Mucosa of gallbladder (tissue), 1 donor: Measurements from ENCODE around the gene MSH3. TPM values are rescaled to one million over a fixed set of nuclear protein-coding genes. Genes with fewer than 3 reads are reported as not detected.
"Not testable (repeated sequence)": the region's sequence is repeated elsewhere in the genome, so short reads cannot be mapped to it uniquely, and the experiment has no call there.

Experiments used
- DNase-seq: peaks from one replicate; pipeline ENCODE4 v3.0.0-alpha.2; 2020; ENCODE audit warnings: low spot score
- total RNA-seq: library from RNA; stranded (reverse); gene quantifications from one replicate; pipeline ENCODE4 v1.2.1, GENCODE V29; 2021
- donor health status: DM: no; HTN: no; CAD: no.

The MSH3 gene
- total RNA-seq, 1 donor from 2014 or later: 16.1 TPM

GRCh38 chr5:80852331-80853245, 198.1 kb downstream of the MSH3 start:
- DNase-seq: no peak

GRCh38 chr5:80853413-80853812, 199.0 kb downstream of the MSH3 start:
- no peak for DNase-seq

DNA sequence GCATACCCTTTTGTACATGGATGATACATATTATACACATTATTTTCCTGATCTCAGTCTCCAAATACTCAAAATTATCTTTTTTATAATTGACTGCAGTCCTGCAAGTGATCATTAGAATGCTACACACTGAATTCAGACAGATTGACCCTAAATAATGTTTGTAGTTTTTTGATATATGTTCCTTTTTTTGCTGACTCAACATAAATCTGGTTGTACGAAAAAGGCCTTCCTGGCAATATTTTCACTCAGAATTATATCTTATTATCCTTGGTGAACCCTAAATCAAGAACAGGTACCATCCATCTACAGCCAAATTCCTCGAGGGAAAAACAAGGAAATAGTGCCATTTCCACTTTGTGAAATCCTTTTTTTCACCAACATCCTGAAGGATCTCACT, 200.1 kb downstream of the MSH3 start:
- DNase-seq: no peak

- no peak for DNase-seq
Measured at GRCh38 chr5:80860924-80861613, 206.6 kb downstream of the MSH3 start.

- no peak for DNase-seq
Measured at GRCh38 chr5:80863708-80864107, 209.3 kb downstream of the MSH3 start.

DNA sequence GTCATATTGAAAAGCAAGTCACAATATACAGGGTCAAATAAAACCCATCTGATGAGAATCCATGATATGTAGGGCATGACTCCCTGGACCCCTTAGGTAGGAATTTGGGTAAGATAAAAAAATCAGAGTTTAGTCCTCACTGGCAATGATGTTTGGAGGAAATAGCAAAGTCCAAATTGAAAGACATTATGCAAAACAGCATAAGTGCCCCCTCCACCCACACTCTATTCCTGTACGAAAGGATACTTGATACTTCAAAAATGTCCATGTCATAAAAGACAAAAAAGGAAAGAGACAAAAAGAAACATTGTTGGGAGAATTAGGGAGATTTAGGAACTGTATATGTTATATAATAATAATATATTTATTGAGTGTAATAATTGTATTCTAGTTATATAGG, 209.7 kb downstream of the MSH3 start:
- no peak for DNase-seq

GRCh38 chr5:80864706-80865435, 210.4 kb downstream of the MSH3 start:
- DNase-seq: no peak

DNA sequence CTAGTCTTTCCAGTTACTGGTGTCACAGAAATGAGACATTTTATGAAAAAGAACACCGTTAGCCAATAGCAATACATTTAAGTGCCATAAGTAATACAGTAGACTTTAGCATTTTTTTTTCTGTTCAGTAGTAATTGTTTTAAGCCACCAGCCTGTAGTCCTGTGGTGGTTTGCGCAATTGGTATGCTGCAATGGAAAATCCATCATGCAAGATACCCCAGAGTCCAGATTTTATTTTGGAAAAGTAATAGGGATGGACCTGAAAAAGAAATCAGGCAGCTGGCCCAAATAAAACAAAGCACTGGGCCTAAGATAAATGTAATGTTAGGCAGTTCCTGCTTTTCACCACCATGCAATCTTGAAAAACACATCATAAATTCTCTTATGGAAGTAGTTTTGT, 211.1 kb downstream of the MSH3 start:
- no peak for DNase-seq

GRCh38 chr5:80866371-80866770, 211.9 kb downstream of the MSH3 start:
- DNase-seq: no peak

- no peak for DNase-seq
Measured at GRCh38 chr5:80867233-80867632, 212.8 kb downstream of the MSH3 start.

DNA sequence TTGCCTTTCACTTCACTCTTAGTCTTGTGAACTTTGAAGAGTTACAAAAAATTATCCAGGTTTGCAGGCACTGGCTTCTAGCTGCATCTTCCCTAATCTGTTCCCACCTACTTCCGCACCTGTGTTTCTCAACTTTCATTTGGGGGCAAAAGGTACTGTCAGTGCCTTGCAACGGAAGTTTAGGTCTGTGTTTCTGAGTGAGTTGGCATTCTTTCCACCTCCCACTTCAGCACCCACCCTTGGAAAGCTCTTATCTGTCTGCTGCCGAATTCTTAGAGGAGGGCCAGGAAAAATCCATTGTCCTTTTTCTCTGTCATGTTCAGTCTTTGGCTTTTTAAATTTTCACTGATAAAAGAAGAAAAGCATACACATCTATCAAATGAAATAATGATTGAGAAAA, 216.0 kb downstream of the MSH3 start:
- no peak for DNase-seq

- no peak for DNase-seq
Measured at GRCh38 chr5:80871541-80871961, 217.1 kb downstream of the MSH3 start.

DNA sequence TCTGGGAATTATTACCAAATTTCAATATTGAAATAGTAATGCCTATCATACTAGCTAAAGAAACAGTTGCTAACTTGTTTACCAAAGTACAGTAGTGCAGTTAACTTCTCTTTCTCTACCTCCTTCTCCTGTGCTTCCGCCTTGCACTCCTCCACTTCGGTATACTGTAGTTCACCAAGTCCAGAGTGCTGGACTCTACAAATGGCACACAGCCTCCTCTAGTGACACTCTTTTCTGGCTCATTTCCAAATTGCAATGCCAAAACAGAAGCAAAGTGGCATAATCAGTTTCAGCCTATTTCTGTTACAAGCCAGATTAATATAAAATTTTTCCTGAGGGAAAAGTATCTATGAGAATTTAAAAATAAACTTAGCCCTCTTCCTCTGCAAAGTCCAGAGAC, 219.7 kb downstream of the MSH3 start:
- no peak for DNase-seq

GRCh38 chr5:80877592-80877991, 223.1 kb downstream of the MSH3 start:
- DNase-seq: no peak

DNA sequence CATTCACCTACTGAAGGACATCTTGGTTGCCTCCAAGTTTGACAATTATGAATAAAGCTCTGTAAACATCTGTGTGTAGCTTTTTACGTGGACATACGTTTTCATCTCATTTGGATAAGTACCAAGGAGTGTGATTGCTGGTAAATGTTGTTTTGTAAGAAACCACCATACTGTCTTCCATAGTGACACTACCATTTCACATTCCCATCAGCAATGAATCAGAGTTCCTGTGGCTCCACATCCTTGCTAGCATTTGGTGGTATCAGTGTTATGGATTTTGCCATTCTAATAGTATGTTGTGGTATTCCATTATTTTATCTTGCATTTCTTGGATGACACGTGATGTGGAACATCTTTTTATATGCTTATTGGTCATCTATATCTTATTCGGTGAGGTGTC, 227.3 kb downstream of the MSH3 start:
- no peak for DNase-seq

GRCh38 chr5:80883390-80883789, 228.9 kb downstream of the MSH3 start:
- DNase-seq: not testable (repeated sequence)

GRCh38 chr5:80884086-80884813, 229.8 kb downstream of the MSH3 start:
- DNase-seq: no peak

DNA sequence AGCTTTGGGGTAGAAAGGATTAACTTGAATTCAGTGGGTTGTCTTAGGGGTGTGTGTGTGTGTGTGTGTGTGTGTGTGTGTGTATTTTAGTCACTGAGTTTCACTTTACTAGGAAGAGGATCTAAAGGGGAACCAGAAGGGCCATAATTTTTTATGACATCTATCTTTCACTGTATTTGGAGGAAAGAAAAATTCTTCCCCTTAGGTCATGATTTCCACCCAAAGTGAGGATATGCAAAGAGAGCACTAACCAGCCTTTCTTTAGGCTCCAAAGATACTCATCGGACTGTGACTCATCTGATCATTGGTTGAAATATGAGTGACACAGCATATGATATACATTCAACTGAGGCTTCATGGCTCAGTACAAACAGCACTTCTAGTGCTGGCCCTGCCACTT, 230.5 kb downstream of the MSH3 start:
- no peak for DNase-seq

- DNase-seq: peak; percentile 68
Measured at GRCh38 chr5:80885396-80886000, 231.0 kb downstream of the MSH3 start.

- DNase-seq: no peak
Measured at GRCh38 chr5:80894083-80894482, 239.6 kb downstream of the MSH3 start.

DNA sequence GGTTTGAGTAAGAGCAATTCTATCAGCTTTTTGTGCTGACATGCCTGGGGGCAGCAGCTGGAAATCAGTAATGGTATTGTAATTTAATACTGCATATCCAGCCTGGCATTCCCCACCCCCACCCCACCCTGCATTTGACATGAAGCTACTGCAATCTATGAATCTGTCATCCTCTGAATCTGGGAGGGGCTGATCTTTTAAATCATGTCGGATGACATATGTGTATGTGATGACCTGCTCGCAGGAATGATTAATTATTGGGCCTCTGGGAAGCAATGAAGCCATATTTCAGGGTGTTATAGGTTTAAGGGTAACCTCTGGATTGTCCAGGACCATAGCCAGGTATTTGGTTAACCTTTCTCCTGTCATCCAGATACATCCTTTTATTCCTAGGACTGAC, 241.1 kb downstream of the MSH3 start:
- no peak for DNase-seq
